T-helper 9 cell (primary cell): ENCODE results near the gene CCNY.

Source experiments
- DNase-seq: peaks from one replicate; pipeline ENCODE4 v3.0.0-alpha.2; 2020

CCNY gene

DNA sequence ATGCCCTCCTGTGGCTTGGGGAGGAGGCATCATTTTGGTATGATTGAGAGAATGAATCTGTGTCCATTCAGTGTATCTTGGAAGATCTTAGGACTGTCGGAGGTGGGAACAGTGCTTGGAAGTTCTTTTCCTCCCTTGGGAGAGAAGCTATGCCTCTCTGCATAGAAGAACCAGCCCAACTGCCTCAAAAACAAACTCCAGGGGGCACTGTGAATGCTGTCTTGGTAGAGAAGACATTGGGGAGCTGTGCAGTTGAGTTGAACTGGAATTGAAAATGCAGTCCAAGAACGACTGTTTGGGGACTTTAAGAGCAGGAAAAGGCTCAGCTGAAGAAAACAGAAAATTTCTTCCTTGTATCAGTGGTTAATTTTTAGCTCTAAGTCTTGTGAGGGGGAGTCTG lies 263.9 kb downstream of the CCNY start:
- no peak for DNase-seq

DNA sequence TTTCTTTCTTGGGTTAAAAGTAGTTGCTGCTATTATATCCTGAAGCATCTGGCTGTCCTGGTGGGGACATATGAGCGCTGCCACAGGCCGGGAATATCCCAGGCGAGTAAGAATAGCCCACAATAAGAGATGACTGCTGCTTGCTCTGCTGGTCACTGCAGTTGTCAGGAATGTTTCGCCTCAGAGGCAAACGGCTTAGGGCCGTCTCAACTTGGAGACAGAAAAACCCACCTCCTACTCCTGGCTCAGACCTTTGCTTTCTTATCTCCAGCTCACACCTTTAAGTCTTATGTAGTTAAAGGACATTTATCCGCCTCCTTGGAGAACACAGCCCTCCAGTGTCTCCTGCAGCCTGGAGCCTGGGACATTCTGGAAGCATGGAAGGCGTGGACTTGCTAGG lies 268.9 kb downstream of the CCNY start, which contains the start of gene GJD4:
Gene GJD4, plus strand, starts transcription at position 151 of the 400 bp plus-strand sequence. Its CDS starts 227 bp downstream, at position 378.
- DNase-seq, result no peak

DNA sequence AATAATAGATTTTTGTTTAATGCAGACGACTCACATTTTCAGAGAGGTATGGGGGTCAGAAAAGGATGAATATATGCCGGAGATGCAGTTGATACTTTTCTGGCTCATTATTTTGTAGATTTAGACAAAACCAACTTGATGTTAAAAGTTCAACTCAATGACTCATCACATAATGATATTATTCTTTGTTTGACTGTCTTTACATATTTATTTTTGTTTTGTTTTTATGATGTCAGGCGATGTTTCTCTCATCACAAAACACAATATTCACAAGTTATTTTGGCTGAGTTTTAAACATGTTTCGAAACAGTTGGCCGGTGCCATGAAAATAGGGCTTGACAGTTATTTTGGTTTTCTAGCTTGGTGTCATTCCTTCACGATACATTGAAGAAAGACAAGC lies 270.1 kb downstream of the CCNY start:
- no peak for DNase-seq

GRCh38 chr10:35607475-35608327 lies 271.4 kb downstream of the CCNY start:
- no peak for DNase-seq

DNA sequence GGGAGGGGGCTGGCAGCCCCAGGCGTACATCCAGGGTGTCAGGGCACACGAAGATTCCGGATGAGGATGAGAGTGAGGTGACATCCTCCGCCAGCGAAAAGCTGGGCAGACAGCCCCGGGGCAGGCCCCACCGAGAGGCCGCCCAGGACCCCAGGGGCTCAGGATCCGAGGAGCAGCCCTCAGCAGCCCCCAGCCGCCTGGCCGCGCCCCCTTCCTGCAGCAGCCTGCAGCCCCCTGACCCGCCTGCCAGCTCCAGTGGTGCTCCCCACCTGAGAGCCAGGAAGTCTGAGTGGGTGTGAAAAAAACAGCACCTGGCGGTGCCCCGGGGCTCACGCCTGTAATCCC lies 272.0 kb downstream of the CCNY start:
- DNase-seq, result no peak

- DNase-seq, result no peak
Observed at GRCh38 chr10:35611750-35612149, 275.4 kb downstream of the CCNY start.

GRCh38 chr10:35612385-35613106 lies 276.2 kb downstream of the CCNY start:
- no peak for DNase-seq

GRCh38 chr10:35613107-35613440 lies 276.8 kb downstream of the CCNY start:
- no peak for DNase-seq

- DNase-seq, result no peak
Observed at GRCh38 chr10:35613597-35614226, 277.4 kb downstream of the CCNY start.

DNA sequence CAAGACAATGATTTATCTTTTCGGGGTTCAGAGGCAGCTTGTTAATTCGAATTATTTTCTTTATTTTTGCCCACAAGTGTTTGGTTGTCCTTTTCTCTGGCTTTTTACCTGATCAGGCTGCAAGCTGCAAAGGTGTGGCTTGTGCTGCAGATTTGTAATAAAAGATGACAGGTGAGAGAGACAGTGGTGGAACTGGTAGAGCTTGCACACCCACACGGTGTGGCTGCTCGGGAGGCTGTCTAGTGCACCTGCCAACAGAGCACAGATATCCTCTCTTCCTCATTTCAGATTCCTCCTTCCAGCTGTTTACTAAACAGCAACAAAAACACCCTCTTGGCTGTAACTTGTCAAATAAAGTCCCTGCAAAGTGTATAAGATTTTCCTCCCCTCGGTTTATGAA lies 278.0 kb downstream of the CCNY start:
- DNase-seq, result no peak
